Vagina (tissue), 2 donors: Measurements from ENCODE around the gene AMBN.

Source experiments
- POLR2A ChIP-seq, 2 donors: fragments of 450-650 bp; IDR thresholded peaks; one replicate each; pipeline ENCODE4 v1.6.1; 2017; ENCODE audit warnings: antibody characterized with exemption in 2 of 2, mild to moderate bottlenecking in 2 of 2, moderate library complexity in 2 of 2
- TF ChIP-seq, protein P1 (sequence below), 3 experiments: fragments of 450-650 bp in 2 of 3; fragments of 200-600 bp in 1 of 3; sonication (generic) in 1 of 3; IDR thresholded peaks; one replicate each; pipeline ENCODE4 v1.5.1; 2017 to 2019; ENCODE audit warnings: antibody characterized with exemption in 3 of 3, mild to moderate bottlenecking in 2 of 3, moderate library complexity in 2 of 3

DNA sequence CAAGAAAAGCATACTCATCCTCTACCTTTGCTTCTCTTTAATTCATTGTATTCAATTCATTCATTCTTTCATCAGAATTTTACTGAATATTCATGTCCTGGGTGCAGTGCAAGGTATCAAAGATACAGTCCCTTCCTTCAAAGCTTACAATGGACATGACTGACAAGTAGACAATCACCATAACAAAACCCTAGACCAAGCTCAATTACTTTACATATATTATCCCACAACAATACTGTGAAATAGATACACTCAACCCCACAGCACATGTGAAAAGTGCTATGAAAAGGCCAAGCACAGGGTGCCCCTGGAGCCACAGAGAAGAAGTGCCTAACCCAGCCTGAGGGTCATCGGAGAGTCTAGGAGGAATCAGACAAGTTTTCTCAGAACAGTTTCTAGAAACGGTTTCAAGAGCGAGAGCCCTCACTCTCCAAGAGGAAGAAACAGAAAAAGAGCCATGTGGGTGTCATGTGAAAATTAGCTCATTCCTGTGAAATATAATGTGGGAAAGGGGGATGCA lies 15.3 kb downstream of the AMBN start:
- TF ChIP-seq POLR2A (IDR thresholded peaks at IDR 0.05), result no peak
- TF ChIP-seq, protein P1, sequence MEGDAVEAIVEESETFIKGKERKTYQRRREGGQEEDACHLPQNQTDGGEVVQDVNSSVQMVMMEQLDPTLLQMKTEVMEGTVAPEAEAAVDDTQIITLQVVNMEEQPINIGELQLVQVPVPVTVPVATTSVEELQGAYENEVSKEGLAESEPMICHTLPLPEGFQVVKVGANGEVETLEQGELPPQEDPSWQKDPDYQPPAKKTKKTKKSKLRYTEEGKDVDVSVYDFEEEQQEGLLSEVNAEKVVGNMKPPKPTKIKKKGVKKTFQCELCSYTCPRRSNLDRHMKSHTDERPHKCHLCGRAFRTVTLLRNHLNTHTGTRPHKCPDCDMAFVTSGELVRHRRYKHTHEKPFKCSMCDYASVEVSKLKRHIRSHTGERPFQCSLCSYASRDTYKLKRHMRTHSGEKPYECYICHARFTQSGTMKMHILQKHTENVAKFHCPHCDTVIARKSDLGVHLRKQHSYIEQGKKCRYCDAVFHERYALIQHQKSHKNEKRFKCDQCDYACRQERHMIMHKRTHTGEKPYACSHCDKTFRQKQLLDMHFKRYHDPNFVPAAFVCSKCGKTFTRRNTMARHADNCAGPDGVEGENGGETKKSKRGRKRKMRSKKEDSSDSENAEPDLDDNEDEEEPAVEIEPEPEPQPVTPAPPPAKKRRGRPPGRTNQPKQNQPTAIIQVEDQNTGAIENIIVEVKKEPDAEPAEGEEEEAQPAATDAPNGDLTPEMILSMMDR (IDR thresholded peaks at IDR 0.05), result no peak
